Epithelial cell of prostate (primary cell): ENCODE data around the gene C17orf50.

Source experiments
- DNase-seq: peaks from one replicate; pipeline ENCODE4 v3.0.0-alpha.2; 2011; ENCODE audit warnings: low read depth, low spot score
- H3K27ac ChIP-seq: fragments of 450-650 bp; 2 replicates; pipeline ENCODE4 v1.5.1; 2017; ENCODE audit warnings: mild to moderate bottlenecking

C17orf50 gene

GRCh38 chr17:35775583-35775982 is 14.9 kb downstream of the C17orf50 start:
- no peak overlapping the region for H3K27ac ChIP-seq
- no peak for DNase-seq

- no peak for DNase-seq
- H3K27ac ChIP-seq, result peak overlapping the region; percentile 64
Observed at GRCh38 chr17:35778641-35779196, 18.0 kb downstream of the C17orf50 start.

GRCh38 chr17:35780950-35781349 is 20.3 kb downstream of the C17orf50 start:
- H3K27ac ChIP-seq, result no peak overlapping the region
- DNase-seq, result no peak

- H3K27ac ChIP-seq, result peak overlapping the region; percentile 84
- DNase-seq, result peak; percentile 91
Observed at GRCh38 chr17:35784895-35785294, 24.2 kb downstream of the C17orf50 start.

GRCh38 chr17:35786941-35787432 is 26.3 kb downstream of the C17orf50 start:
- peak overlapping the region; percentile 84 for H3K27ac ChIP-seq
- DNase-seq, result no peak

GRCh38 chr17:35788477-35789368 is 28.0 kb downstream of the C17orf50 start:
- peak overlapping the region; percentile 84 for H3K27ac ChIP-seq
- DNase-seq, result peak; percentile 85

- H3K27ac ChIP-seq, result peak overlapping the region; percentile 84
- no peak for DNase-seq
Observed at GRCh38 chr17:35790841-35791240, 30.2 kb downstream of the C17orf50 start.

- no peak overlapping the region for H3K27ac ChIP-seq
- DNase-seq, result no peak
Observed at GRCh38 chr17:35791681-35792350, 31.1 kb downstream of the C17orf50 start.

GRCh38 chr17:35793257-35793656 is 32.6 kb downstream of the C17orf50 start:
- DNase-seq, result no peak
- H3K27ac ChIP-seq, result no peak overlapping the region

- H3K27ac ChIP-seq, result peak within 1 kb of the TSS; percentile 52
- no peak for DNase-seq
Observed at GRCh38 chr17:35795007-35795870, 34.6 kb downstream of the C17orf50 start, which contains the start of gene MMP28. Gene MMP28, minus strand, starts transcription at chr17:35795641. Its CDS starts 264 bp downstream, at chr17:35795377.

- no peak for DNase-seq
- H3K27ac ChIP-seq, result peak overlapping the region; percentile 52
Observed at GRCh38 chr17:35795871-35796265, 35.2 kb downstream of the C17orf50 start.

GRCh38 chr17:35796942-35797341 is 36.3 kb downstream of the C17orf50 start:
- no peak overlapping the region for H3K27ac ChIP-seq
- DNase-seq, result no peak

GRCh38 chr17:35797370-35797769 is 36.7 kb downstream of the C17orf50 start:
- H3K27ac ChIP-seq, result no peak overlapping the region
- DNase-seq, result no peak

GRCh38 chr17:35797918-35798317 is 37.2 kb downstream of the C17orf50 start:
- DNase-seq, result no peak

GRCh38 chr17:35799942-35800341 is 39.3 kb downstream of the C17orf50 start:
- no peak for DNase-seq
- no peak overlapping the region for H3K27ac ChIP-seq

More at GRCh38 chr17:35797918-35798317, 37.2 kb downstream of the C17orf50 start:
- H3K27ac ChIP-seq, result no peak overlapping the region

GRCh38 chr17:35801583-35802224 is 41.0 kb downstream of the C17orf50 start:
- DNase-seq, result no peak
- no peak overlapping the region for H3K27ac ChIP-seq

GRCh38 chr17:35804658-35805192 is 44.0 kb downstream of the C17orf50 start:
- DNase-seq, result peak; percentile 60
- no peak overlapping the region for H3K27ac ChIP-seq

- peak overlapping the region; percentile 90 for H3K27ac ChIP-seq
- DNase-seq, result no peak
Observed at GRCh38 chr17:35807371-35808144, 46.9 kb downstream of the C17orf50 start.
